Globus pallidus (tissue), 1 donor: ENCODE data around the gene EXOC1.

ENCODE experiments used
- DNase-seq: peaks from one replicate; pipeline ENCODE4 v3.0.0-alpha.2; 2015; ENCODE audit warnings: low spot score

The EXOC1 gene

DNA sequence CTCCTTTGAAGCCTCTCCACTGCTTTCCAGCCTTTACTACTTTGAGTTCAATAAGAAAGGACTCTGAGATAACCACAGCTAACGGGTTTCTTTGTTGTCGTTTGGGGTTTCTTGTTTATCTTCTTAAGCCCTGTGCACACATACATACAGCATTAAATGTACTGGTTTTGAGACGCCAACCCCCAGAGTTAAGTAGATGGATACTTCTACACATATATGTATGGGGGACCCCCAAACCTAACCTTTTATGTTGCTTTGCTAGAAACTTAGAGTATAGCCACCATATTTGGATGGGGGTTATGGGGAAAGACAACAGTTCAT is 96.0 kb downstream of the EXOC1 start:
- DNase-seq = no peak

DNA sequence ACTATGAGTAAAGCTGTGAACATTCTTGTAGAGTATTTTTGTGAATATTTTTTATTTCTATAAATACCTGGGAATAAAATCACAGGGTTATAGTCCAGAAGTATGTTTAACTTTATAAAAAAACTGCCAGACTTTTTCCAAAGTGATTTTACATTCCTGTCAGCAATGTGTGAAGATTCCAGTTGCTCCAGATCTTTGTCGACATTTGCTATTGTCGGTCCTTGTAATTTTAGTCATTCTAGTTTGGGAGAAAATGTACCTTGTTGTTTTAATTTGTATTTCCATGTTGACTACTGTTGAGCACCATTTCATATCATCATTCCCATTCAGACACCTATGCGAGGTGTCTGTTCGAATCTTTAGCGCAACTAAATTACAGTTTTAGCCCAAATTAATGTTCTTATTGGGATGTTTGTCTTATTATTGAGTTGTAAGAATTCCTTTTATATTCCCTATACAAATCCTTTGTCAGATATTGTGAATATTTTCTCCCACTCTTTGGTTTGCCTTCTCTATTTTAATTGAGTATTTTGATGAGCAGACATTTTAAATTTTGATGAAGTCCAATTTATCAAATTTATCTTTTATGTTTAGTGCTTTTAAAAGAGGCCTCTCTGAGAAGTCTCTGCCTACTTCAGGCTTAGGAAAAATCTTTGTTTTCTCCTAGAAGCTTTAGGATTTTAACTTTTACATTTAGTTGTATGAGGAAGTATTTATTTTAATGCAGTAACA is 97.9 kb downstream of the EXOC1 start:
- DNase-seq = no peak
